ENCODE data around the gene FKBP9.
"Not testable (repeated sequence)": the region's sequence is repeated elsewhere in the genome, so short reads cannot be mapped to it uniquely, and the experiment has no call there.

Gene FKBP9

GRCh38 chr7:32957326-32958045, at the start of gene FKBP9:
Gene FKBP9 (plus strand): TSS chr7:32957440. CDS start chr7:32957574, 134 bp downstream.
- DNase-seq: peak; percentile 56

- DNase-seq: no peak
These were observed 47.0 kb upstream of the FKBP9 start for GRCh38 chr7:32910195-32910594.

DNA sequence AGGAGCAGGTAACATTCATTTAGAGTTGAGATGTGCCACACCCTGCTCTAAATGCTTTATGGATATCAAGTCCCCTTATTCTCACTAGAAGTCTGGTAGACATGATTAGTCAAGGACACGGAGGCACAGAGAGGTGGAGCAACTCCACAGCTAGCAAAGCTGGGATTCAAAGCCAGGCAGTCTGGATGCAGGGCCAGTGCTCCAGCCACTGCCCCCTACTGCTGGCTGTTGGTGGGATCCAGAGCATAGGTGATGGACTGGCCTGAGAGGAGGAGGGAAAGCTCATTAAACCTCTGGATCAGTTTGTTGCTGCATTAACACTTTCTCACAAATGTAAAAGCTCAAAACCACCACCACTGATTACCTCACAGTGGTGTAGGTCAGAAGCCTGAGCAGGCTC, 43.1 kb upstream of the FKBP9 start:
- no peak for DNase-seq

- no peak for DNase-seq
These were observed 42.2 kb upstream of the FKBP9 start for GRCh38 chr7:32915041-32915536.

DNA sequence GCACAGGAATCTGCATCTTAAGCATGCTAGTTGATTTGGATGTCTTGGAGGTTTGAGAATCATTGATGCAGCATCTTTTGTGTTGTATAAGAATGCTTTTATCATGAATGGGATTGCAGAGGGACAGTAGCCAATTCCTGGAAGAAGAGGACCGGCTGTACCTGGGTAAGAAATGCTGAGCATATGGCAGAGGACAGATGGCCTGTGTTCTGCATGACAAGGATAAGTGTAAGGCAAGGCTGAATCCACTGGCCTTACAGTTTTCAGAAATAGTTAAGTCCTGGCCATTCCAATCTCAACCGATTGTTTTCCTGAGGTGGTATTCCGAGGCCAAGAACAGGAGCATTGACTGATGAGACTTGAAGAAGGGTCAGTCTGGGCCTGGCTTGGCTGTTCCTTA, 41.2 kb upstream of the FKBP9 start:
- DNase-seq: no peak

DNA sequence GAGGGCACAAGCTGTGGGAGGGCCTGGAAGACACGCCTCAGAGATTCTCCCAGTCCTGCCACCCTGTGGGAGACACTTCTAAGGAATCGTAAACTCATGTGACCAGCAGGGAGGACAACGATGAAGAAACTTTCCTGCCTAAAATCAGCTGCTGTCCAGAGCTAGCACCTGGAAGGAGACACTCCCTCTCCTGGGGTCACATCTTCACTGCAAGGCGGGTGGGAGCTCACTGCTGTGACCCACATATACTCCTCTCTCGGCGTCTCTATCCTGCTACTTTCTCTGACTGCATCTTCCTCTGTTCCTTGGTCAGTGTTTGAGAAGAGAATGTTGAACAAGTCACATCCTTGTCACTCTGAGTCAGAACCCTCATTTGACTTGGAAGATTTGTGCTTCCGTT, 40.2 kb upstream of the FKBP9 start:
- not testable (repeated sequence) for DNase-seq

- no peak for DNase-seq
These were observed 35.3 kb upstream of the FKBP9 start for GRCh38 chr7:32921896-32922295.

- DNase-seq: no peak
These were observed 28.4 kb upstream of the FKBP9 start for GRCh38 chr7:32928785-32929298.

DNA sequence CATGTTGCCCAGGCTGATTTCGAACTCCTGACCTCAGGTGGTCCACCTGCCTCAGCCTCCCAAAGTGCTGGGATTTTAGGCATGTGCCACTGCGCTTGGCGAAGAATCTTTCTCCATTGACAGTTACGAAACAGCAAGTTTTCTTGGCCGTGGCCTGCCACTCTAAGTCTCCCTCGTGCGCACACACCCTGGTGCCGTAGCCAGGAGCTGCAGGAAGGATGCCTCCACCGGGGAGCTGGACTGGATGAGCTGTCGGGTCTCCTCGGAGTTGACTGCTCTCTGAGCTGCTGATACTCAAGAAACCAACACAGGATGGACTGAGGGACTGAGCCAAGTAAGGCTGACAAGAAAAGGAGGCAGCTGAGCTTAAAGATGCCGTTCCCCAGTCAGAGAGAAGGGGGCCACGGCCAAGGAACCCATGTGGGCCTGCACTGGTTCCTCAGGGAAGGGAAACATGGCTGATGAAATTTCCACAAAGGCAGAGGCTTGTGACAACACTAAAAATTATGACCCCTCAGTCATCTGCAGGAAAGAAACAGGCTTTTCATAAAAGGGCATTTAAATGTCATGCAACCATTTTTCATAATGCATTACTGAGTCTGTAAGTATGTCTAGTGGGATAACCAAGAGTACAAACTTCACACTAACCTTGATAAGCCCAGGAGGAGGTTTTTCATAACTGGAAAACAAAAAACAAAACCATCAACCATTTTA, 27.7 kb upstream of the FKBP9 start:
- no peak for DNase-seq

- DNase-seq: no peak
These were observed 26.9 kb upstream of the FKBP9 start for GRCh38 chr7:32930378-32930777.

- DNase-seq: no peak
These were observed 21.7 kb upstream of the FKBP9 start for GRCh38 chr7:32935558-32935957.

GRCh38 chr7:32936689-32937088, 20.6 kb upstream of the FKBP9 start:
- no peak for DNase-seq

- DNase-seq: peak; percentile 44
These were observed 19.7 kb upstream of the FKBP9 start for GRCh38 chr7:32937344-32938174.

DNA sequence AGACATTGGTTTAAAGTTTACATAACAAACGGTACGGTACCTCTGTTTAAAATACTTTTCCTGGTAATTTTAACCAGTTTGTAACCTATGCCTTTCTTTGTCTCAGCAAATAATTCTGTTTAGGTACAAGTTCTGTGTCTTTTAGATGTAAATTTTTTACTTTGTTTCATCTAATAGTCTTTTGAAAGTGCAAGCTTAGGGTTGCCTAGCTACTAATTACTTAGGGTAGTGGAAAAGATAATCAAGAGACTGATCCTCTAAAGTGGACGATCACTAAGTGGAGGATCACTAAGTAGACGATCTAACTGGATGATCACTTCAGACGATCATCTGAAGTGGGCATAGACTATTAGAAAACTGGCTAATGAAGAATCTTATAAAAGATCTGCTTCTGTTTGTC, 16.1 kb upstream of the FKBP9 start:
- peak; percentile 10 for DNase-seq

DNA sequence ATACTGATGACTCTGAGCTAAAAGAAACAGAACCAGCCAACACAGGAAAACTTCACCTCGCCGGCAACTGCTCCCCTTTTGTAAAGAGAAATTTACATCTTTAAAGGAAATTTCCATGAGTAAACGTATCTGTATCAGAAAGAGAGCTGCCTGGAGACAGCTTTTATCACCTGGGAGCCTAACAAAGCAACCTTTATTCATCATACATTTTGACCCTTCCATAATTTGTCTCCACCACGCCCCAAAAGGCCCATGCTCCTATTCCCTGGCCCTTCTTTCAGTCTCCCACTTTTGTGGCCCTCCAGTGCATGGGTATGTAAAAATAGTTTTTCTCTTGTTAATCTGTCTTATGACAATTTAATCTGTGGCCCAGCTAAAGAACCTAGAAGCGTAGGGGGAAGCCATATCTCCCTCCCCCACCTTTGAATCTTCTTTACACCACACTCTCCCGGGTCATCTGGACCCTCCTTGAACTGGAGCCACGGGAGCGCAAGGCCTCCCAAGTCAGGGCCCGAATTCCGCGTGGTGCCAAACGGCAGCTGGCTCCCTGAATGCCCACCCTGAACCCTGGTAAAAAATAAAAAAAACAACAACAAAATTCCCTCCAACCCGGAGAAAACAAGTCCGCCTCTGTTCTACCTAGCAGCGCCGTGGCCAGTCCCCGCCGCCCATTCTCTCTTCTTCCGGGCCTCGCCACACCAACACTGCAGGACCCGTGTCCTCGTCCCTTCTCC, 15.4 kb upstream of the FKBP9 start:
- DNase-seq: no peak

- peak; percentile 22 for DNase-seq
These were observed 14.6 kb upstream of the FKBP9 start for GRCh38 chr7:32942415-32943251.

DNA sequence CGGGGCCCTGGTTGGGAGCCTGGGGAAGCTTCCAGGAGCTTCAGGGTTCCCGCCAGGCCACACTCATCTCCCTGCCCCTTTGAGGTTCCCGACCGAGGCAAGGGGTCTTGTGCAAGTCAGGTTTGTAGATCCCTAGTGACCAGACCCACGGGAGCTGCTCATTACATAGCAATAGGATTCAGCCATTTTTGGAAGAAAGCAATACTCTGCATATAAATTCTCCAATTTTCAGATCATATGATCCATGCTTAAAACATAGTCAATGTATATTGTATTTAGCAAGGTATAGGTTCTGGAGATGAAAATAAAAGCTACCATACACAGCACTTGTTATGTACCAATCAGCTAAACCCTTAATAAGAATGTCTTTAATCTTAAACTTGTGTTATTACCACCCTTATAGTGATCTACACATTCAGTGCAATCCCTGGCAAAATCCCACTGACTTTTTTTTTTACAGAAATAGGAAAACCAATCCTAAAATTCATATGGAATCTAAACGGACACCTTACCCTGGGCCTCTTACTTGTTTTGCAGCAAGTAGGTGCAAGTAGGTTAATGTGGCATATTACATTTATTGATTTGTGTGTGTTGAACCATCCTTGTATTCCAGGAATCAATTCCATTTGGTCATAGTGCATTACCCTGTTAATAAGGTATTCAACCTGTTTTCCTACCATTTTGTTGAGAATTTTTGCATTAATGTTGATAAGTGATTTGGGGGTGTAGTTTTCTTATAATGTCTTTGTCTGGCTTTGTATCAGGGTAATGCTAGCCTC, 13.8 kb upstream of the FKBP9 start:
- no peak for DNase-seq

- no peak for DNase-seq
These were observed 9.7 kb upstream of the FKBP9 start for GRCh38 chr7:32947420-32947983.

GRCh38 chr7:32948202-32948601, 9.0 kb upstream of the FKBP9 start:
- no peak for DNase-seq

- no peak for DNase-seq
These were observed 4.4 kb upstream of the FKBP9 start for GRCh38 chr7:32952876-32953275.

Measured in DMS79 (cell line).